GM19238 (cell line): ENCODE results near the gene DPP10.

Experiments used
- DNase-seq: peaks from one replicate; pipeline ENCODE4 v3.0.0; 2011; ENCODE audit warnings: low spot score; ENCODE audit not compliant: insufficient read length

Gene DPP10

GRCh38 chr2:115867024-115867423, 1424.6 kb downstream of the DPP10 start:
- no peak for DNase-seq

DNA sequence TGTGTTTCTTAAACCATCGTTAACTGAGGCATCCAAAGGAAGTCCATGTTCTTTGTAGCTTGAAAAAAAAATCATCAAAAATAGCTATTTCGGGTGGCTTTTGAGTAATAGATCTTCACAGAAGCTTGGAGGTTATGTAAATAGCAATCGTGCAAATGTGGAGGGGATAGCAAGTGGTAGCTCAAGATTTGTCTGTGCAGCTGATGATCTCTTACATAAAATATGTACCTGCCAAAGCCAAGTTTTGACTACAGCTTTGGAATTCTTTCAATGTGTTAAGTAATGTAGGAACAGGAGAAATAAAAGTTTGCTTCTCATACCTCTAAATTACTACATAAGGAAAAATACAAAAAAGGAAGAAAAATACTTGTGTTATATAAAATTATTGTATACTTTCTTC, 1432.0 kb downstream of the DPP10 start:
- DNase-seq: no peak

DNA sequence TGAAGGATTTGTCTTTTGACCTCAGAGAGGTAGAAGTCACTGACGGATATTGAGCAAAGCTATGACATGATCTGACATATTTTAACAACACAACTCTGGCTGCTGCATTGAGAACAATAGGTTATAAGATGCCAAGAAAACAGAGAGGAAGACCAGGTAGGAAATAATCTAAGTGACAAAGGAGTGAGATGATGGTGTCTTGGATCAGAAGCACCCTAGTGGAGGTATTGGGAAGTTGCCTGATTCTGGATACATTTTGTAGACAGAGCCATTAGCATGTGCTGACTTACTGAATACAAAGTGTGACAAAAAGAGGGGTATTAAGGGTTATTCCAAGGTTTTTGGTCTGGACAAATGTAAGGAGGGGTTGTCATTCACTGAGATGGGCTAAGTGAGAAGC, 1438.1 kb downstream of the DPP10 start:
- no peak for DNase-seq

DNA sequence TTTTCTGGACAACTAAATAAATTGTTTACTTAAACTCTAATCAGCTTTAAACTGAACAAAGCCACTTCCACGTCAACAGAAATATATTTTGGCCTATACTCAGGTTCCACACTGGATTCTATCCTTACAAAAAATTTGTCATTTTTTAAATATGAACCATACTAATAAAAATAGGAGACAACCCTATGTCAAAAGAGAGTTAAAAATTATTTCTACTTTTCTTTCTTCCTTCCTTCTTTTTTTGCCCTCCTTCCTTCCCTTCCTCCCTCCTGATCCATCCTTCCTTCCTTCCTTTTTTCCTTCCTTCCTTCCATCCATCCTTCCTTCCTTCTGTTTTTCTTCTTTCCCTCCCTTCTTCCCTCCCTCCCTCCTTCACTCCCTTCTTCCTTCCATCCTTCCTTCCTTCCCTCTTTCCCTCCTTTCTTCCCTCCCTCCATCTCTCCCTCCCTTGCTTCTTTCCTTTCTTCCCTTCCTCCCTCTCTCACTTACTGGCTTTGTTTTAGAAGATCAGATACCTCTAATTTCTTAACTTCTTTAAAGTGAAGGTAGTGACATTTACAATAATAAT, 1444.9 kb downstream of the DPP10 start:
- no peak for DNase-seq
